Peyer's patch (tissue), 4 donors: ENCODE data around the gene TANGO2.

ENCODE experiments used
- POLR2A ChIP-seq, 2 donors: fragments of 450-650 bp; IDR thresholded peaks; one replicate each; pipeline ENCODE4 v1.5.1; 2017; ENCODE audit warnings: antibody characterized with exemption in 2 of 2, mild to moderate bottlenecking in 2 of 2, moderate library complexity in 2 of 2
- TF ChIP-seq, protein P1 (sequence below), 6 experiments: fragments of 450-650 bp in 4 of 6; fragments of 200-600 bp in 2 of 6; sonication (generic) in 1 of 6; IDR thresholded peaks; one replicate each; pipeline ENCODE4 v1.5.1; 2017 to 2019; ENCODE audit warnings: antibody characterized with exemption in 6 of 6, mild to moderate bottlenecking in 3 of 6, moderate library complexity in 1 of 6

DNA sequence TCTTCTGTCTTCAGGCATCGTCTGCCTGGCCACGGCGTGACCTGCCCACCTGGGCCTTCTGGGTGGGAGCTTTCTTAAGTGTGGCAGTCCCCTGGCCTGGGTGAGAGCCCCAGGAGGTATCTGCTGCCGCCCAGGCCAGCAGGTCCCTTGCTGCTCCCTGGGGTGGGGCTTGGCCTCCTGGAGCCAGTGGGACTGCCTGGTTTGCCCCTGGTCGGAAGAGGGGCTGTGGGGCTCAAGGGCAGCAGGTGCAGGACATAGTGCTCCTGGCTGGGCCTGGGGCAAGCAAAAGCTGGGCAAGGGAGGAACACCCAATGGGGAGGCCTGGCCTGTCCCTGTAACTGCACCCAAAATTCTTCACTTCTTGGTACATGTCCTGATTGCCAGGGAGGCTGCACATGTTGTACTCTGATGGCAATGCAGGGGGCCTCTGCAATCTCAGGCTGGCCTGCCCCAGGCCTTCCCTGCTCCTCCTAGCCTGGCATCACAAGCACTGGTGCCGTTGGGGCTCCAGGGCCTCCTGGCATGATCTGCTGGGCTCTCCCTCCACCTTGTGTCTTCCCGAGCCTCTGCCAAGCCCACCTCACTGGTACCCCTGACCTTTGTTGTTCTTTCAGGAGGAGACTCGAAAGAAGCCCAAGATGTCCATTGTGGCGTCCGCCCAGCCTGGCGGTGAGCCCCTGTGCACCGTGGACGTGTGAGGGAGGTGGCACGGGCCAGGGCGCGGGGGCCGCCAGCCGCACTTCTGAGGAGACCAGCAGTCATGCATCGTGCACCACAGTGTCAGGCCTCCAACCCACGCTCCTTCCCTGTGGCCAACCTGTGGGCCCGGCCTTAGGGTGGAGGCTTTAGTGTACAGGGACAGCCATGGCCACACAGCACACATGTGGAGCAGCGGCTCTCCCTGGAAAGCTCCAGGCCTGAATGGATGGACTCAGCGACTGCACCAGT lies 88.8 kb downstream of the TANGO2 start:
- TF ChIP-seq, protein P1, sequence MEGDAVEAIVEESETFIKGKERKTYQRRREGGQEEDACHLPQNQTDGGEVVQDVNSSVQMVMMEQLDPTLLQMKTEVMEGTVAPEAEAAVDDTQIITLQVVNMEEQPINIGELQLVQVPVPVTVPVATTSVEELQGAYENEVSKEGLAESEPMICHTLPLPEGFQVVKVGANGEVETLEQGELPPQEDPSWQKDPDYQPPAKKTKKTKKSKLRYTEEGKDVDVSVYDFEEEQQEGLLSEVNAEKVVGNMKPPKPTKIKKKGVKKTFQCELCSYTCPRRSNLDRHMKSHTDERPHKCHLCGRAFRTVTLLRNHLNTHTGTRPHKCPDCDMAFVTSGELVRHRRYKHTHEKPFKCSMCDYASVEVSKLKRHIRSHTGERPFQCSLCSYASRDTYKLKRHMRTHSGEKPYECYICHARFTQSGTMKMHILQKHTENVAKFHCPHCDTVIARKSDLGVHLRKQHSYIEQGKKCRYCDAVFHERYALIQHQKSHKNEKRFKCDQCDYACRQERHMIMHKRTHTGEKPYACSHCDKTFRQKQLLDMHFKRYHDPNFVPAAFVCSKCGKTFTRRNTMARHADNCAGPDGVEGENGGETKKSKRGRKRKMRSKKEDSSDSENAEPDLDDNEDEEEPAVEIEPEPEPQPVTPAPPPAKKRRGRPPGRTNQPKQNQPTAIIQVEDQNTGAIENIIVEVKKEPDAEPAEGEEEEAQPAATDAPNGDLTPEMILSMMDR (IDR thresholded peaks at IDR 0.05), result no peak
- no peak for TF ChIP-seq POLR2A (IDR thresholded peaks at IDR 0.05)
